Liver (tissue), 3 donors: ENCODE data around the gene MRC1.

Experiments
- EGR1 ChIP-seq, 2 donors: IDR thresholded peaks; 2 replicates each; pipeline ENCODE4 v1.6.1; 2016 to 2018; ENCODE audit warnings: antibody characterized with exemption in 2 of 2, low read depth in 2 of 2
- GABPA ChIP-seq, 2 donors: IDR thresholded peaks in 1 of 2; conservative IDR thresholded peaks in 1 of 2; 2 replicates each; pipeline ENCODE4 v1.6.1; 2016; ENCODE audit warnings: antibody characterized with exemption in 2 of 2, mild to moderate bottlenecking in 1 of 2, moderate library complexity in 1 of 2
- JUND ChIP-seq, 2 donors: IDR thresholded peaks; 2 replicates each; pipeline ENCODE4 v1.6.1; 2016; ENCODE audit warnings: antibody characterized with exemption in 2 of 2
- RXRA ChIP-seq, 2 donors: IDR thresholded peaks; 2 replicates each; pipeline ENCODE4 v1.6.1; 2017 to 2018; ENCODE audit warnings: antibody characterized with exemption in 2 of 2, mild to moderate bottlenecking in 1 of 2
- SP1 ChIP-seq: IDR thresholded peaks from 2 replicates; pipeline ENCODE4 v1.6.1; 2018; ENCODE audit warnings: antibody characterized with exemption, mild to moderate bottlenecking
- TAF1 ChIP-seq: conservative IDR thresholded peaks from 2 replicates; pipeline ENCODE4 v1.6.1; 2016; ENCODE audit warnings: antibody characterized with exemption, mild to moderate bottlenecking
- YY1 ChIP-seq: IDR thresholded peaks from 2 replicates; pipeline ENCODE4 v1.6.1; 2016; ENCODE audit warnings: antibody characterized with exemption, mild to moderate bottlenecking
- TF ChIP-seq, protein P1 (sequence below): fragments of 150-350 bp; IDR thresholded peaks from 2 replicates; pipeline ENCODE4 v1.5.1; 2017; ENCODE audit warnings: improper control_type of control experiment, low read depth, low read length; ENCODE audit not compliant: missing input control
- TF ChIP-seq, protein P2 (sequence below): IDR thresholded peaks from 2 replicates; pipeline ENCODE4 v1.6.1; 2016; ENCODE audit warnings: antibody characterized with exemption
- TF ChIP-seq, protein P3 (sequence below): IDR thresholded peaks from 2 replicates; pipeline ENCODE4 v1.6.1; 2016; ENCODE audit warnings: antibody characterized with exemption
- donor health status: healthy.
- donor health status: healthy.

DNA sequence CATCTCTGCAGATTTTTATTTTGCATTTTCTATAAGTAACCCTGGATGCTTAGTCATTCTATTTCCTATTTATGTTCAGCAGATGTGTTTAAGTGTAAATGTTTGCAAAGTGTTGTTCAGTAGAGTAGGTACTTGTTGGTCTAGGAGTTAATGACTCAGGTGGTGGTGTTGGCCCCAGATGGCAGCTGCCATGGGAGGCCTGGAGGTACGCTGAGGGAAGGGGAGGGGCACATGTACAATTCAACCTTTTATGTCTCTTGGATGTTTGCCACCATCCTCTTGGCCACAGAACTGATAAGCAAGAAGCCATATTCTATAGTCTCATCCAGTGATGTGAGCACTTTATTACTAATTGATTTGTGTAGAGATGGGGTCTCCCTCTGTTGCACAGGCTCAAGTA lies 74.5 kb downstream of the MRC1 start:
- TF ChIP-seq, protein P1, sequence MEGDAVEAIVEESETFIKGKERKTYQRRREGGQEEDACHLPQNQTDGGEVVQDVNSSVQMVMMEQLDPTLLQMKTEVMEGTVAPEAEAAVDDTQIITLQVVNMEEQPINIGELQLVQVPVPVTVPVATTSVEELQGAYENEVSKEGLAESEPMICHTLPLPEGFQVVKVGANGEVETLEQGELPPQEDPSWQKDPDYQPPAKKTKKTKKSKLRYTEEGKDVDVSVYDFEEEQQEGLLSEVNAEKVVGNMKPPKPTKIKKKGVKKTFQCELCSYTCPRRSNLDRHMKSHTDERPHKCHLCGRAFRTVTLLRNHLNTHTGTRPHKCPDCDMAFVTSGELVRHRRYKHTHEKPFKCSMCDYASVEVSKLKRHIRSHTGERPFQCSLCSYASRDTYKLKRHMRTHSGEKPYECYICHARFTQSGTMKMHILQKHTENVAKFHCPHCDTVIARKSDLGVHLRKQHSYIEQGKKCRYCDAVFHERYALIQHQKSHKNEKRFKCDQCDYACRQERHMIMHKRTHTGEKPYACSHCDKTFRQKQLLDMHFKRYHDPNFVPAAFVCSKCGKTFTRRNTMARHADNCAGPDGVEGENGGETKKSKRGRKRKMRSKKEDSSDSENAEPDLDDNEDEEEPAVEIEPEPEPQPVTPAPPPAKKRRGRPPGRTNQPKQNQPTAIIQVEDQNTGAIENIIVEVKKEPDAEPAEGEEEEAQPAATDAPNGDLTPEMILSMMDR: no peak
- TF ChIP-seq JUND (IDR thresholded peaks at IDR 0.05) (no peak), GABPA (IDR thresholded peaks at IDR 0.05 in 1 of 2, conservative IDR thresholded peaks at IDR 0.05 in 1 of 2) (no peak), SP1 (no peak), YY1 (no peak), EGR1 (IDR thresholded peaks at IDR 0.05; ENCODE audit: low read depth in 2 of 2) (no peak), TAF1 (no peak), RXRA (IDR thresholded peaks at IDR 0.05) (no peak)
- TF ChIP-seq, protein P2, sequence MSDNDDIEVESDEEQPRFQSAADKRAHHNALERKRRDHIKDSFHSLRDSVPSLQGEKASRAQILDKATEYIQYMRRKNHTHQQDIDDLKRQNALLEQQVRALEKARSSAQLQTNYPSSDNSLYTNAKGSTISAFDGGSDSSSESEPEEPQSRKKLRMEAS: no peak
- TF ChIP-seq, protein P3, sequence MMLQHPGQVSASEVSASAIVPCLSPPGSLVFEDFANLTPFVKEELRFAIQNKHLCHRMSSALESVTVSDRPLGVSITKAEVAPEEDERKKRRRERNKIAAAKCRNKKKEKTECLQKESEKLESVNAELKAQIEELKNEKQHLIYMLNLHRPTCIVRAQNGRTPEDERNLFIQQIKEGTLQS: no peak
